HEK293 (cell line): ENCODE data around the gene DDX47.

Experiments used
- ATF2 ChIP-seq: fragments of 450-650 bp; formaldehyde crosslinking; IDR thresholded peaks from 2 replicates; pipeline ENCODE4 v1.5.1; 2016; ENCODE audit warnings: missing biosample characterization, missing genetic modification characterization, low read depth
- BCL11A ChIP-seq: fragments of 450-650 bp; formaldehyde crosslinking; IDR thresholded peaks from 2 replicates; pipeline ENCODE4 v1.5.1; 2016; ENCODE audit warnings: low read depth, missing biosample characterization, missing genetic modification characterization
- CTCF ChIP-seq: fragments of 450-650 bp; formaldehyde crosslinking; IDR thresholded peaks from 2 replicates; pipeline ENCODE4 v1.5.1; 2016; ENCODE audit warnings: missing biosample characterization, missing genetic modification characterization
- HOXD13 ChIP-seq: sonication (generic); formaldehyde crosslinking; IDR thresholded peaks from 2 replicates; pipeline ENCODE4 v1.8.0; 2022; ENCODE audit warnings: missing genetic modification reagents, borderline replicate concordance
- YY1 ChIP-seq: fragments of 450-650 bp; formaldehyde crosslinking; IDR thresholded peaks from 2 replicates; pipeline ENCODE4 v1.5.1; 2018; ENCODE audit warnings: missing biosample characterization, missing genetic modification characterization
- ZNF10 ChIP-seq: fragments of 450-650 bp; formaldehyde crosslinking; IDR thresholded peaks from 2 replicates; pipeline ENCODE4 v1.5.1; 2017; ENCODE audit warnings: missing biosample characterization, missing genetic modification characterization
- ZNF121 ChIP-seq: fragments of 450-650 bp; formaldehyde crosslinking; IDR thresholded peaks from 2 replicates; pipeline ENCODE4 v1.5.1; 2016; ENCODE audit warnings: missing biosample characterization, missing genetic modification characterization
- ZNF146 ChIP-seq: fragments of 450-650 bp; formaldehyde crosslinking; IDR thresholded peaks from 2 replicates; pipeline ENCODE4 v1.5.1; 2016; ENCODE audit warnings: missing biosample characterization, missing genetic modification characterization
- ZNF292 ChIP-seq: fragments of 450-650 bp; formaldehyde crosslinking; IDR thresholded peaks from 2 replicates; pipeline ENCODE4 v1.5.1; 2016; ENCODE audit warnings: low read depth, missing biosample characterization, missing genetic modification characterization, borderline replicate concordance
- ZSCAN18 ChIP-seq: fragments of 450-650 bp; formaldehyde crosslinking; IDR thresholded peaks from 2 replicates; pipeline ENCODE4 v1.5.1; 2016; ENCODE audit warnings: missing biosample characterization, missing genetic modification characterization

- TF ChIP-seq ZNF292 (tag by site-specific recombination) (no peak), CTCF (tag by site-specific recombination) (no peak), ZNF146 (tag by site-specific recombination) (no peak), BCL11A (tag by site-specific recombination) (no peak), ZNF10 (tag by site-specific recombination) (no peak), HOXD13 (no peak), ZNF121 (tag by site-specific recombination) (no peak), YY1 (peak; percentile 74), ZSCAN18 (tag by site-specific recombination) (no peak), ATF2 (tag by site-specific recombination) (no peak)
These were observed 26.2 kb upstream of the DDX47 start for GRCh38 chr12:12786706-12787601.
